ENCODE data around the gene PAAF1.

PAAF1 gene

GRCh38 chr11:73942010-73942409 is 65.2 kb downstream of the PAAF1 start:
- no peak for TF ChIP-seq EZH2phosphoT487 (IDR thresholded peaks at IDR 0.05; ENCODE audit: low read depth)

GRCh38 chr11:73944085-73944484 is 67.3 kb downstream of the PAAF1 start:
- Histone ChIP-seq H3K9ac (ENCODE audit: low read length) (no peak overlapping the region), H3K79me2 (ENCODE audit: low read length) (no peaks in the 10 kb centered on the region), H4K20me1 (ENCODE audit: insufficient read depth, low read length) (no peaks in the 10 kb centered on the region), H3K27me3 (ENCODE audit: low read depth, low read length) (no peaks in the 10 kb centered on the region), H3K4me2 (ENCODE audit: low read length) (no peak overlapping the region), H3K4me3 (ENCODE audit: low read length) (no peak overlapping the region), H3K27ac (ENCODE audit: low read length) (no peak overlapping the region), H2AFZ (ENCODE audit: low read depth, low read length) (no peak overlapping the region), H3K4me1 (ENCODE audit: low read length) (no peaks in the 10 kb centered on the region), H3K9me3 (ENCODE audit: insufficient read depth, low read length) (no peaks in the 10 kb centered on the region), H3K36me3 (replicated peaks; ENCODE audit: low read depth, low read length) (peaks cover 7% of the 10 kb centered on the region)
- TF ChIP-seq CTCF (IDR thresholded peaks at IDR 0.05; ENCODE audit: low read depth, low read length): no peak
- no peak for TF ChIP-seq EZH2phosphoT487 (IDR thresholded peaks at IDR 0.05; ENCODE audit: low read depth)

More at GRCh38 chr11:73942010-73942409, 65.2 kb downstream of the PAAF1 start:
- Histone ChIP-seq H3K4me3 (ENCODE audit: low read length) (no peak overlapping the region), H3K4me2 (ENCODE audit: low read length) (no peak overlapping the region), H3K4me1 (ENCODE audit: low read length) (no peaks in the 10 kb centered on the region), H2AFZ (ENCODE audit: low read depth, low read length) (no peak overlapping the region), H3K27me3 (ENCODE audit: low read depth, low read length) (no peaks in the 10 kb centered on the region), H3K27ac (ENCODE audit: low read length) (no peak overlapping the region), H4K20me1 (ENCODE audit: insufficient read depth, low read length) (no peaks in the 10 kb centered on the region), H3K36me3 (replicated peaks; ENCODE audit: low read depth, low read length) (peaks cover 14% of the 10 kb centered on the region), H3K9me3 (ENCODE audit: insufficient read depth, low read length) (0 out of 2 replicates have a peak, but pooled peaks cover 2% of the 10 kb centered on the region), H3K79me2 (ENCODE audit: low read length) (no peaks in the 10 kb centered on the region), H3K9ac (ENCODE audit: low read length) (no peak overlapping the region)

GRCh38 chr11:73944901-73945300 is 68.1 kb downstream of the PAAF1 start:
- Histone ChIP-seq H3K27ac (ENCODE audit: low read length) (no peak overlapping the region), H3K79me2 (ENCODE audit: low read length) (no peaks in the 10 kb centered on the region), H3K4me1 (ENCODE audit: low read length) (no peaks in the 10 kb centered on the region), H3K4me2 (ENCODE audit: low read length) (no peak overlapping the region), H3K9me3 (ENCODE audit: insufficient read depth, low read length) (no peaks in the 10 kb centered on the region), H4K20me1 (ENCODE audit: insufficient read depth, low read length) (no peaks in the 10 kb centered on the region), H2AFZ (ENCODE audit: low read depth, low read length) (no peak overlapping the region), H3K4me3 (ENCODE audit: low read length) (no peak overlapping the region), H3K36me3 (replicated peaks; ENCODE audit: low read depth, low read length) (peaks cover 7% of the 10 kb centered on the region), H3K9ac (ENCODE audit: low read length) (no peak overlapping the region), H3K27me3 (ENCODE audit: low read depth, low read length) (no peaks in the 10 kb centered on the region)
- no peak for TF ChIP-seq CTCF (IDR thresholded peaks at IDR 0.05; ENCODE audit: low read depth, low read length)
- TF ChIP-seq EZH2phosphoT487 (IDR thresholded peaks at IDR 0.05; ENCODE audit: low read depth): no peak

GRCh38 chr11:73945396-73945795 is 68.6 kb downstream of the PAAF1 start:
- Histone ChIP-seq H2AFZ (ENCODE audit: low read depth, low read length) (no peak overlapping the region), H3K4me2 (ENCODE audit: low read length) (no peak overlapping the region)

More at GRCh38 chr11:73945396-73945795, 68.6 kb downstream of the PAAF1 start:
- Histone ChIP-seq H3K27ac (ENCODE audit: low read length) (no peak overlapping the region), H3K9me3 (ENCODE audit: insufficient read depth, low read length) (no peaks in the 10 kb centered on the region), H3K79me2 (ENCODE audit: low read length) (no peaks in the 10 kb centered on the region), H3K36me3 (replicated peaks; ENCODE audit: low read depth, low read length) (peaks cover 7% of the 10 kb centered on the region), H3K4me3 (ENCODE audit: low read length) (no peak overlapping the region), H4K20me1 (ENCODE audit: insufficient read depth, low read length) (no peaks in the 10 kb centered on the region), H3K27me3 (ENCODE audit: low read depth, low read length) (no peaks in the 10 kb centered on the region), H3K9ac (ENCODE audit: low read length) (no peak overlapping the region), H3K4me1 (ENCODE audit: low read length) (no peaks in the 10 kb centered on the region)
- no peak for TF ChIP-seq CTCF (IDR thresholded peaks at IDR 0.05; ENCODE audit: low read depth, low read length)
- TF ChIP-seq EZH2phosphoT487 (IDR thresholded peaks at IDR 0.05; ENCODE audit: low read depth): no peak

All from OCI-LY3 (cell line).